ENCODE results near the gene MBOAT7. TPM values are rescaled to one million over a fixed set of nuclear protein-coding genes. Genes with fewer than 3 reads are reported as not detected.

Gene MBOAT7
- total and polyA plus RNA-seq, 2 of the 4 experiments (the other 2 are of a cell fraction) = 11.3 to 121 TPM

DNA sequence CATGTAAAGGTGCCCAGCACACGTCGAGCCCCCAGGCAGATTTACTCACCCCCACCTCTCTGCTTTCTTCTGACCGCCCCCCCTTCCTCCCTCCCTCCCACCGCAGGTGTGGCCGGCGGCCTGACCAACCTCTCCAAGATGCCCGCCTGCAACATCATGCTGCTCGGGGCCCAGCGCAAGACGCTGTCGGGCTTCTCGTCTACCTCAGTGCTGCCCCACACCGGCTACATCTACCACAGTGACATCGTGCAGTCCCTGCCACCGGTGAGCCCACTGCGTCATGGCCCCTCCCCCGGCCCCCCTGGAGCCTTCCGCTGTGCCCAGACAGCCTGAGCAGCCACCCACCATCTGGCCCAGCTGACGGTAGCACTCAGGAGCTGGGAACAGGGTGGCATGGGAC is 65.0 kb downstream of the MBOAT7 start:
- intact Hi-C loops (cut with micrococcal nuclease) = no loop called here
- no peak for TF ChIP-seq NFE2L2 (IDR thresholded peaks at IDR 0.05; ENCODE audit: low read depth, low read length)
- no peak for TF ChIP-seq CEBPB (IDR thresholded peaks at IDR 0.05; ENCODE audit: low read depth, low read length)
- no peak for TF ChIP-seq CHD1 (IDR thresholded peaks at IDR 0.05; ENCODE audit: low read depth, low read length)
- TF ChIP-seq, protein P1, sequence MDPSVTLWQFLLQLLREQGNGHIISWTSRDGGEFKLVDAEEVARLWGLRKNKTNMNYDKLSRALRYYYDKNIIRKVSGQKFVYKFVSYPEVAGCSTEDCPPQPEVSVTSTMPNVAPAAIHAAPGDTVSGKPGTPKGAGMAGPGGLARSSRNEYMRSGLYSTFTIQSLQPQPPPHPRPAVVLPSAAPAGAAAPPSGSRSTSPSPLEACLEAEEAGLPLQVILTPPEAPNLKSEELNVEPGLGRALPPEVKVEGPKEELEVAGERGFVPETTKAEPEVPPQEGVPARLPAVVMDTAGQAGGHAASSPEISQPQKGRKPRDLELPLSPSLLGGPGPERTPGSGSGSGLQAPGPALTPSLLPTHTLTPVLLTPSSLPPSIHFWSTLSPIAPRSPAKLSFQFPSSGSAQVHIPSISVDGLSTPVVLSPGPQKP (IDR thresholded peaks at IDR 0.05; ENCODE audit: borderline replicate concordance, low read depth, low read length) = no peak
- no peak for TF ChIP-seq RFX5 (IDR thresholded peaks at IDR 0.05; ENCODE audit: low read depth, low read length)
- no peak for TF ChIP-seq MAFK (IDR thresholded peaks at IDR 0.05; ENCODE audit: low read depth, low read length)
- TF ChIP-seq MAZ (IDR thresholded peaks at IDR 0.05; ENCODE audit: borderline replicate concordance, low read depth, low read length) = no peak
- TF ChIP-seq POLR2A (IDR thresholded peaks at IDR 0.05; ENCODE audit: low read depth, low read length) = no peak
- TF ChIP-seq MXI1 (IDR thresholded peaks at IDR 0.05; ENCODE audit: borderline replicate concordance, low read depth, low read length) = no peak
- TF ChIP-seq, protein P2, sequence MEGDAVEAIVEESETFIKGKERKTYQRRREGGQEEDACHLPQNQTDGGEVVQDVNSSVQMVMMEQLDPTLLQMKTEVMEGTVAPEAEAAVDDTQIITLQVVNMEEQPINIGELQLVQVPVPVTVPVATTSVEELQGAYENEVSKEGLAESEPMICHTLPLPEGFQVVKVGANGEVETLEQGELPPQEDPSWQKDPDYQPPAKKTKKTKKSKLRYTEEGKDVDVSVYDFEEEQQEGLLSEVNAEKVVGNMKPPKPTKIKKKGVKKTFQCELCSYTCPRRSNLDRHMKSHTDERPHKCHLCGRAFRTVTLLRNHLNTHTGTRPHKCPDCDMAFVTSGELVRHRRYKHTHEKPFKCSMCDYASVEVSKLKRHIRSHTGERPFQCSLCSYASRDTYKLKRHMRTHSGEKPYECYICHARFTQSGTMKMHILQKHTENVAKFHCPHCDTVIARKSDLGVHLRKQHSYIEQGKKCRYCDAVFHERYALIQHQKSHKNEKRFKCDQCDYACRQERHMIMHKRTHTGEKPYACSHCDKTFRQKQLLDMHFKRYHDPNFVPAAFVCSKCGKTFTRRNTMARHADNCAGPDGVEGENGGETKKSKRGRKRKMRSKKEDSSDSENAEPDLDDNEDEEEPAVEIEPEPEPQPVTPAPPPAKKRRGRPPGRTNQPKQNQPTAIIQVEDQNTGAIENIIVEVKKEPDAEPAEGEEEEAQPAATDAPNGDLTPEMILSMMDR (conservative IDR thresholded peaks at IDR 0.05; ENCODE audit: low read depth, low read length) = no peak

More for the DNA sequence above, 65.0 kb downstream of the MBOAT7 start:
- Histone ChIP-seq H3K9me1 (ENCODE audit: insufficient read depth, low read length) (no peaks in the 10 kb centered on the region), H2BK15ac (ENCODE audit: low read depth, low read length) (no peak overlapping the region), H3K14ac (replicated peaks; ENCODE audit: low read depth, low read length) (no peak overlapping the region), H3K9me3 (ENCODE audit: control insufficient read depth, insufficient read depth, low read length) (no peaks in the 10 kb centered on the region), H3K4me1 (ENCODE audit: control insufficient read depth, insufficient read depth, low read length) (no peaks in the 10 kb centered on the region), H2BK20ac (ENCODE audit: low read depth, low read length) (no peak overlapping the region), H3K4me2 (ENCODE audit: low read depth, low read length) (no peak overlapping the region), H3K56ac (ENCODE audit: extremely low read depth, insufficient read depth, low read length) (no peak overlapping the region), H2BK120ac (ENCODE audit: low read depth, low read length) (no peak overlapping the region), H4K5ac (ENCODE audit: low read depth, low read length) (no peak overlapping the region), H3K27ac (ENCODE audit: insufficient read depth, low read length) (no peak overlapping the region), H3K27me3 (ENCODE audit: control insufficient read depth, insufficient read depth, low read length) (no peaks in the 10 kb centered on the region), H2AK5ac (ENCODE audit: low read depth, low read length) (no peak overlapping the region), H4K91ac (ENCODE audit: insufficient read depth, low read depth, low read length) (no peak overlapping the region), H3K4me3 (ENCODE audit: insufficient read depth, low read depth, low read length) (no peak overlapping the region), H3K18ac (ENCODE audit: low read depth, low read length) (no peak overlapping the region), H4K20me1 (ENCODE audit: insufficient read depth, low read length) (no peaks in the 10 kb centered on the region), H3K23ac (ENCODE audit: low read depth, low read length) (no peak overlapping the region), H3K36me3 (ENCODE audit: control insufficient read depth, insufficient read depth, low read length) (peaks cover 81% of the 10 kb centered on the region), H2BK5ac (ENCODE audit: low read depth, low read length, poor library complexity, severe bottlenecking) (no peak overlapping the region), H2AFZ (replicated peaks; ENCODE audit: low read length, poor library complexity) (no peak overlapping the region), H3K9ac (ENCODE audit: low read depth, low read length) (no peak overlapping the region), H2AK9ac (replicated peaks; ENCODE audit: low read depth, low read length, poor library complexity) (no peak overlapping the region), H3K4ac (ENCODE audit: low read depth, low read length) (no peak overlapping the region), H4K8ac (ENCODE audit: low read depth in 2 of 2, low read length in 2 of 2) (no peak overlapping the region), H3K79me1 (ENCODE audit: low read depth in 1 of 2, low read length in 2 of 2) (peaks cover 0 to 7% of the 10 kb centered on the region in 2 experiments; a peak in 1 of 4 replicates)
- ChIA-PET CTCF (no interaction called here), POLR2A (ENCODE audit: unreplicated experiment) (no interaction called here)
- no peak for ATAC-seq (ENCODE audit: low read depth)
- 100% methylated on average over 7 of the region's 19 CpGs; no CpG with 5 or more reads in 1 of the 2 experiments for WGBS, 2 experiments (ENCODE audit: extremely low coverage in 2 of 2, insufficient read length in 1 of 2)
- DNase-seq = no peak
- in situ Hi-C loops (cut with MboI; ENCODE audit: low sequenced_read_pairs) (loop anchor here (25.0 kb wide), 1 partner anchor 338 kb away; the partner anchor contains the start of genes CDC42EP5 and LENG9), dilution Hi-C loops (cut with HindIII; ENCODE audit: low sequenced_read_pairs, unreplicated experiment) (no loop called here)
- no TSS peak for BruUV-seq (replicated peaks)

All from IMR-90 (cell line).